ENCODE data around the gene CLSTN1. TPM values are rescaled to one million over a fixed set of nuclear protein-coding genes. Genes with fewer than 3 reads are reported as not detected.

Gene CLSTN1
- total and polyA plus RNA-seq, 11 donors = 37.6 to 79.4 (median 61.2) TPM

- intact Hi-C loops (cut with DNase I) = loop anchor here in 2 of 10 donors (5.0 kb wide), 2 partner anchors 85 to 130 kb away; partner anchors contain the start of gene CTNNBIP1 (in 1 of the 2)
- H3K36me3 ChIP-seq = no peaks in the 10 kb centered on the region
- no peak for TF ChIP-seq POLR2A (IDR thresholded peaks at IDR 0.05)
- TF ChIP-seq, protein P1, sequence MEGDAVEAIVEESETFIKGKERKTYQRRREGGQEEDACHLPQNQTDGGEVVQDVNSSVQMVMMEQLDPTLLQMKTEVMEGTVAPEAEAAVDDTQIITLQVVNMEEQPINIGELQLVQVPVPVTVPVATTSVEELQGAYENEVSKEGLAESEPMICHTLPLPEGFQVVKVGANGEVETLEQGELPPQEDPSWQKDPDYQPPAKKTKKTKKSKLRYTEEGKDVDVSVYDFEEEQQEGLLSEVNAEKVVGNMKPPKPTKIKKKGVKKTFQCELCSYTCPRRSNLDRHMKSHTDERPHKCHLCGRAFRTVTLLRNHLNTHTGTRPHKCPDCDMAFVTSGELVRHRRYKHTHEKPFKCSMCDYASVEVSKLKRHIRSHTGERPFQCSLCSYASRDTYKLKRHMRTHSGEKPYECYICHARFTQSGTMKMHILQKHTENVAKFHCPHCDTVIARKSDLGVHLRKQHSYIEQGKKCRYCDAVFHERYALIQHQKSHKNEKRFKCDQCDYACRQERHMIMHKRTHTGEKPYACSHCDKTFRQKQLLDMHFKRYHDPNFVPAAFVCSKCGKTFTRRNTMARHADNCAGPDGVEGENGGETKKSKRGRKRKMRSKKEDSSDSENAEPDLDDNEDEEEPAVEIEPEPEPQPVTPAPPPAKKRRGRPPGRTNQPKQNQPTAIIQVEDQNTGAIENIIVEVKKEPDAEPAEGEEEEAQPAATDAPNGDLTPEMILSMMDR (IDR thresholded peaks at IDR 0.05) = no peak
- no peak for DNase-seq
- no peaks in the 10 kb centered on the region for H3K27me3 ChIP-seq
- H3K27ac ChIP-seq = no peak overlapping the region
- 91 to 94% (median 93%) methylated on average over 4 of the region's 4 CpGs for WGBS, 4 donors
- no peak for ATAC-seq
- H3K4me1 ChIP-seq = peaks cover 0 to under 1% (median 0%) of the 10 kb centered on the region in 12 donors
- no peaks in the 10 kb centered on the region for H3K9me3 ChIP-seq
- no peak overlapping the region for H3K4me3 ChIP-seq
These were observed 41.5 kb downstream of the CLSTN1 start for GRCh38 chr1:9782116-9782751.

- Histone ChIP-seq H3K4me3 (no peak overlapping the region), H3K27me3 (no peaks in the 10 kb centered on the region), H3K4me1 (no peaks in the 10 kb centered on the region), H3K27ac (no peak overlapping the region), H3K9me3 (no peaks in the 10 kb centered on the region), H3K36me3 (no peaks in the 10 kb centered on the region)
- TF ChIP-seq POLR2A (IDR thresholded peaks at IDR 0.05) = no peak
- TF ChIP-seq, protein P1 (IDR thresholded peaks at IDR 0.05) = no peak
- no peak for ATAC-seq
- 94 to 97% (median 95%) methylated on average over 10 of the region's 10 CpGs for WGBS, 4 donors
- intact Hi-C loops (cut with DNase I) = loop anchor here in 2 of 10 donors (5.0 kb wide), 2 partner anchors 87 to 132 kb away; partner anchors contain the start of gene CTNNBIP1 (in 1 of the 2)
- no peak for DNase-seq
These were observed 43.1 kb downstream of the CLSTN1 start for GRCh38 chr1:9780554-9781110.

- H3K4me1 ChIP-seq = no peaks in the 10 kb centered on the region
- no peaks in the 10 kb centered on the region for H3K36me3 ChIP-seq
- no peak overlapping the region for H3K27ac ChIP-seq
- no peaks in the 10 kb centered on the region for H3K27me3 ChIP-seq
- TF ChIP-seq, protein P1 (IDR thresholded peaks at IDR 0.05) = no peak
- TF ChIP-seq POLR2A (IDR thresholded peaks at IDR 0.05) = no peak
- ATAC-seq (no peak), DNase-seq (no peak)
- no peak overlapping the region for H3K4me3 ChIP-seq
- no peaks in the 10 kb centered on the region for H3K9me3 ChIP-seq
- WGBS, 4 donors = 90 to 94% (median 92%) methylated on average over 10 of the region's 10 CpGs
- intact Hi-C loops (cut with DNase I) = loop anchor here in 1 of 10 donors (2.0 kb wide), 1 partner anchor 80 kb away; no protein-coding TSS in a partner anchor
These were observed 44.9 kb downstream of the CLSTN1 start for GRCh38 chr1:9778905-9779304.

- no peaks in the 10 kb centered on the region for H3K27me3 ChIP-seq
- intact Hi-C loops (cut with DNase I) = no loop called here
- H3K36me3 ChIP-seq = peaks cover 0 to 17% (median 11%) of the 10 kb centered on the region in 9 donors
- DNase-seq (no peak), ATAC-seq (no peak)
- no peak overlapping the region for H3K27ac ChIP-seq
- H3K4me1 ChIP-seq = no peaks in the 10 kb centered on the region
- no peaks in the 10 kb centered on the region for H3K9me3 ChIP-seq
- 87 to 95% (median 92%) methylated on average over 2 of the region's 2 CpGs for WGBS, 4 donors
- no peak for TF ChIP-seq POLR2A (IDR thresholded peaks at IDR 0.05)
- TF ChIP-seq, protein P1 (IDR thresholded peaks at IDR 0.05) = no peak
- no peak overlapping the region for H3K4me3 ChIP-seq
These were observed 47.1 kb downstream of the CLSTN1 start for GRCh38 chr1:9776685-9777084.
